Measurements from ENCODE around the gene LYPD6B.

DNA sequence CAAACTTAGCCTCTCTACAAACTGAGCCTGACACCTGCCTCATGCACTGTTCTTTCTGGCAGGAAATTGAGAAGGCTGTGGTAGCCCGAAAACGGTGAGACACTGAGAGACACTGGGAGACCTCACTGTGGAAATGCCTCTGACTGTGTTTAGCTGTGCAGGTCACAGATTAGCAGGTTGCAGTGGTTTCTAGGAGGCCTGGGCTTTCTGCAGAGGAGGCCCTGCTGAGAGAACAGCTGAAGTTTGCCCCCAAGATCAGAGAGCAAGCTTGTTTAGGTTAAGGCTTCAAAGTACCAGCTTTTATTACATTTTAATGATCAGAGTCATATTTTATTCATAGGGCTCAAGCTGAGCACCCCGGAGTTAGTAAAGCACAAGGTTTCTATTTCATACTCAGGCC is 223.2 kb downstream of the LYPD6B start:
- no peak for TF ChIP-seq POLR2AphosphoS5 (IDR thresholded peaks at IDR 0.05)
- no peak for TF ChIP-seq POLR2A (IDR thresholded peaks at IDR 0.05)
- TF ChIP-seq EP300 (IDR thresholded peaks at IDR 0.05), result no peak

Data from gastroesophageal sphincter (tissue), 2 donors.